ENCODE measurements around the gene NPM3.

Gene NPM3

DNA sequence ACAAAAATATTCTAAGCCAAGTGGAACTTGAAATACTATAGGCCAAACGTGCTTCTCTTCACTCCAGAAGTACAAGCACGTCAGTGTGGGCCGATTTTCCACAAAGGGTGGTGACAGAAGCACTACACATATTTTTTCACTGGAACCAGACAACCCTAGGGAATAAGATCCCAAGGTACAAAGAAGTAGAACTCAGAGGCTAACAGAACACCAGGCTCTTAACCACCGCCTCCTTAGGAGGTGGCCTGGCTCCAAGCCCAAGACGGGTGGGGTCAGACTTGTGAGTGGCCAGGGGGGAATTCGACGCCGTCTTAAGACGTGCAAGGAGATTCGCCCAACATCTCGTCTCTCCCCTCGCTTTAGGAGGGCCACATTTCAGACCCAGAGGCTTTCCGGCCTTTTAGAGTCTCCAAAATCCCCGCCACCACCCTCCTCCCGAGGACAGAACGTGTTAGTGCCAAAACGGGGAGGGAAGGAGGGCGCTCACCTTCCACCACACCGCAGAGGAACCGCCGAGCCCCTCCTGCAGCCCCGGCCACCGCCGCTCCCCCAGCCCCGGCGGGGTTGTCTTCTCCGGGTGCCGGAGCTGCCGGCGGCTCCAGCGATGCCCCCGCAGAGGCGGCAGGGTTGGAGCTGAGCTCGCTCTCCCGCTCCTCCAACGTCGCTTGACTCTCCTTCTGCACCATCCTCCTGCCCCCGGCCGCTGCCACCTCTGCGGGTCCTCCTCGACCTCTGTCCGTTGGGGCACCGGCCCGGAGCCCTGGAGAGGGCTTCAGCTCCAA is 34.3 kb upstream of the NPM3 start:
- TF ChIP-seq, protein P1, sequence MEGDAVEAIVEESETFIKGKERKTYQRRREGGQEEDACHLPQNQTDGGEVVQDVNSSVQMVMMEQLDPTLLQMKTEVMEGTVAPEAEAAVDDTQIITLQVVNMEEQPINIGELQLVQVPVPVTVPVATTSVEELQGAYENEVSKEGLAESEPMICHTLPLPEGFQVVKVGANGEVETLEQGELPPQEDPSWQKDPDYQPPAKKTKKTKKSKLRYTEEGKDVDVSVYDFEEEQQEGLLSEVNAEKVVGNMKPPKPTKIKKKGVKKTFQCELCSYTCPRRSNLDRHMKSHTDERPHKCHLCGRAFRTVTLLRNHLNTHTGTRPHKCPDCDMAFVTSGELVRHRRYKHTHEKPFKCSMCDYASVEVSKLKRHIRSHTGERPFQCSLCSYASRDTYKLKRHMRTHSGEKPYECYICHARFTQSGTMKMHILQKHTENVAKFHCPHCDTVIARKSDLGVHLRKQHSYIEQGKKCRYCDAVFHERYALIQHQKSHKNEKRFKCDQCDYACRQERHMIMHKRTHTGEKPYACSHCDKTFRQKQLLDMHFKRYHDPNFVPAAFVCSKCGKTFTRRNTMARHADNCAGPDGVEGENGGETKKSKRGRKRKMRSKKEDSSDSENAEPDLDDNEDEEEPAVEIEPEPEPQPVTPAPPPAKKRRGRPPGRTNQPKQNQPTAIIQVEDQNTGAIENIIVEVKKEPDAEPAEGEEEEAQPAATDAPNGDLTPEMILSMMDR (conservative IDR thresholded peaks at IDR 0.05; ENCODE audit: low read depth, low read length): no peak
- DNase-seq (ENCODE audit: low read depth): peak; percentile 91
- H3K4me3 ChIP-seq (ENCODE audit: low read length): peak overlapping the region; percentile 83

DNA sequence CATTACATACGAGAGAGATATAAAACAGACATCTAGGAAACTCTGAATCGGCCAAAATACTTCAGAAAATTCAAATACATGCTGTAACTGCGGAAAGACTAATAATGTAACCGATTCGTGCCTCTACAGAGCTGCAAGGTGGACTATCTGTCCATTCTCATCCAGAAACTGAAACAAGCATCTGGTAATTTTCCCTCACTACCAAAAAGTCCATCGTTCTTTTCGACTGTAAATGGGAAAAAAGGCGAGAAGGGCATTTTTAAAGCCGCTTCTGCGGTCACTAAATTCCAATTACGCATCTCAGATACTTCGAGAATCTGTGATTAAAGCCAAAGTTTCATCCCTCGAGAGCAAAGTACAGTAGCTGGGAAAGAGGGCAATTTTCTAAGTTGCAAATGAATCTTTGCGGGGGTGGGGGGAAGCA is 33.7 kb upstream of the NPM3 start:
- peak overlapping the region; percentile 83 for H3K4me3 ChIP-seq (ENCODE audit: low read length)
- DNase-seq (ENCODE audit: low read depth): no peak
- TF ChIP-seq, protein P1 (conservative IDR thresholded peaks at IDR 0.05; ENCODE audit: low read depth, low read length): no peak

DNA sequence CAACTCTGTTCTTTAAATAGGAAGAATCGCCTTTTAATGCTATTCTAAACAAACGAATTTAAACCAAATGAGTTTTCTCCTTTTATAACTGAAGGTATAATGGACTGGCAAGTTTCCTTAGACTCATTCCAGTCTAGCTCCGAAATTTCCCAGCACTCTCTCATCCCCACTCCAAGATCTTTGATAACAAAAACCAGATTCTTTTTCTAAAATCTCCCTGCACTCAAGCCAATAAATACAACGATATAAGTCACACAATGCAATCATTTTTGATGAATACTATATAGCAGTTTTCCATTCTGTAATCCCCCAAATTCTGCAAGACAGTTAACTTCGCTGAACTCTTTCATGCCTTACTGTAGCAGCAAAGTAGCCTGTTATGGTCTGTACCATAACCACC is 33.1 kb upstream of the NPM3 start:
- H3K4me3 ChIP-seq (ENCODE audit: low read length): peak overlapping the region; percentile 83
- DNase-seq (ENCODE audit: low read depth): no peak
- TF ChIP-seq, protein P1 (conservative IDR thresholded peaks at IDR 0.05; ENCODE audit: low read depth, low read length): no peak

DNA sequence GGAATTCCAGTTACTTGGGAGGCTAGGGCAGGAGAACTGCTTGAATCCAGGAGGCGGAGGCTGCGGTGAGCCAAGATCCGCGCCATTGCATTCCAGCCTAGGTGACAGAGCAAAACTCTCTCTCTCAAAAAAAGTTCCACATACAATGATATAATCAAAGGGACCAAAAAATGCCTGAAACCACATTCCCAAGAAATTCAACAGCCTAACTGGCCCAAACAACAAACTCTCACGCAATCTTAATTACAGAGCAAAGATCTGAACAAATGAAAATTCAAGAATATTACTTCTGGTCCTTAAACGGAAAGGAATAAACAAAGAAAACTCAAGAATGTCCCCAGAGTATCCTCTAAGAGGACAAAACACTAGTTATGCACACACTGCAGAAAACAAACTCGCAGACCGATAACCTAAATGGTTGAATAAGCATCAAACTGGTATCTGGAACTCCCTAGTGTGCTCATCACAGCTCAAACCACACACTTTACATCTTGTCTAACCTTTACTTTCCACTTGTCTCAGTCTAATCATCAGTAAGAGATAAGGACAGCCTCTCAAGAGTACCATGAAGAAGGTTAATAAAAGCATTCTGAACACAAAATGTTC is 31.3 kb upstream of the NPM3 start:
- TF ChIP-seq, protein P1 (conservative IDR thresholded peaks at IDR 0.05; ENCODE audit: low read depth, low read length): no peak
- no peak for DNase-seq (ENCODE audit: low read depth)
- H3K4me3 ChIP-seq (ENCODE audit: low read length): peak overlapping the region; percentile 83

DNA sequence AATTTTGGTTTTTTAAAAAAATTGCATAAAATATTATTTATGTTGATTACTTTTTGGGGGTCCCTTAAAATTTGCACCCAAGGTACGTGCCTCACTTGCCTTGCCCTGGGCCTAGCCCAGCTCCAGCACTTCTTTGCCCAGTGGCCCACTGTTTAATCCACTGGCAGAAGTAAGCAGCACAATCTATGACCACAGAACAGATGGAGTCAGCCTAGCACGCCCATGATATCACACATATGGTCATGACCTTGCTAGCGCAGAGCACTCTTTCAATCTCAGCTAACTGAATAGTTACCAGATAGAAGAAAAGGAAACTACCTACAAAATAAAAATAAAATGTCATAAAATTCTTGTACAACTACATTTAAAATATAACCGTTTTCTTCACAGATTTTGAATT is 29.4 kb upstream of the NPM3 start:
- DNase-seq (ENCODE audit: low read depth): no peak
- no peak overlapping the region for H3K4me3 ChIP-seq (ENCODE audit: low read length)
- TF ChIP-seq, protein P1 (conservative IDR thresholded peaks at IDR 0.05; ENCODE audit: low read depth, low read length): no peak

DNA sequence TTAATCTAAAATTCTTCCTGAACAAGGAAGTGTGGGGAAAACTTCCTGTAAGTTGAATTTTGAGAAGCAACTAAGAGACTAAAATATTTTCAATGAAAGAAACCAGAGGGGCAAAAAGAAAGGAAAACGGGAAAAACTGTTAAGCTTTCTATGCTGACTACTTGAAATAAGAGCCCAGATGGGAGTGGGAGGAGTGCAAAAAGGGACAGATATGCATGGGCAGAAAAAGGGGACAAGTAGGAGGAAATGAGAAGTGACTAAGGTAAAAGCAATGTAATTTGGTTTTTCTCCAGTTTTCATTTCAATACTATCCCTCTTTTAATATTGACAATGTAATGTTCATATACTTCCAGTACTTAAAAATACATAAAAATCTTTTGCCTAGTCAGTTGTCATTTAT is 23.9 kb upstream of the NPM3 start:
- no peak overlapping the region for H3K4me3 ChIP-seq (ENCODE audit: low read length)
- TF ChIP-seq, protein P1 (conservative IDR thresholded peaks at IDR 0.05; ENCODE audit: low read depth, low read length): no peak
- no peak for DNase-seq (ENCODE audit: low read depth)

DNA sequence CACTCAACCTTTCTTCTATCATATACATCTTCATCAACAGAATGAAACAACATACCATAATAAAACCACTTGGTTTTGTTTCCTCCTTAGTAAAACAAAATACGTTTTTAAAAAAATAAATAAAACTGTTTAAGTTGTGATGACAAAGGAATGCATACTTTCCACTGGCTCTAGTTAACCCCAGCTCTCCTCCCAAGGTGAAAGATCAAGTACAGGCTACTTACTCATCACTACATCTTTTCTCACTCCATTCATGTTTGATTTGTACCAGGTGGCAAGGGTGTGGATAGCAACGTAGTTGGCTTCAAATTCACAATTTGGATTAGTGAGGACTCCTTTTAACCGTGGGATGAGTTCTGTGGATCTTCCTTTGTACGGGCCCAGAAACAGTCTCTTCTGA is 20.3 kb upstream of the NPM3 start:
- no peak overlapping the region for H3K4me3 ChIP-seq (ENCODE audit: low read length)
- TF ChIP-seq, protein P1 (conservative IDR thresholded peaks at IDR 0.05; ENCODE audit: low read depth, low read length): no peak
- DNase-seq (ENCODE audit: low read depth): no peak

Data from retinal pigment epithelial cell (primary cell).